SKM-1 (cell line): ENCODE results near the gene SLC12A8.

Experiments used
- DNase-seq: peaks from one replicate; lab custom pipeline; 2025; ENCODE audit not compliant: unreplicated experiment; lab: John Stamatoyannopoulos, UW

Gene SLC12A8

GRCh38 chr3:125079675-125080045 lies 132.9 kb downstream of the SLC12A8 start:
- no peak for DNase-seq

DNA sequence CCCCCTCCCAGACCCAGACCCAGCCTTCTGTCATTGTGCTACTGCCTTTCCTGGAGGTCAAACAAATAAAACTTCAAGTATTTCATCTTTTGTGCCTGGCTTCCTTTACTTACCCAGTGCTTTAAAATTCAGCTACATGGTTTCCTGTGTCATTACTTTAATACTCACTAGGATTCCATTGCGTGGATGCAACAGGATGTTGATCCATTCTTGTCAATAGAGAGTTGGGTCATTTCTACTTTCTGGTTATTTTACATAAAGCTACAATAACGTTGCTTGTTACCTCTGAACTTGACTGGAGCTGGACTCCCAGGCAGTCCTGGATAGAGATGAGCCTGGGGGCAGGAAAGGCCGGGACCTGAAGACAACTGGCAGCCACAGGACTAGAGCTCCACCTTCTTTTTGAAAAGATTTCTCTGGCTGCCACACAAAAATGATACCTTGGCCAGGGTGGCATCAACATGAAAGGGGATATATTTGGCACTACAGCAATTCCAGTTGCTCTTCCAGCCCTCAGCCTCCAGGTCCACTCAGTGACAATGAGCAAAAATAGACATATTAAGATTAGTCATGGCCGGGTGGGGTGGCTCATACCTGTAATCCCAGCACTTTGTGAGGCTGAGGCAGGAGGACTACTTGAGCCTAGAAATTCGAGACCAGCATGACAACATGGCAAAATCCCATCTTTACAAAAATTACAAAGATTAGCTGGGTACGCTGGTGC lies 133.4 kb downstream of the SLC12A8 start:
- DNase-seq = no peak

DNA sequence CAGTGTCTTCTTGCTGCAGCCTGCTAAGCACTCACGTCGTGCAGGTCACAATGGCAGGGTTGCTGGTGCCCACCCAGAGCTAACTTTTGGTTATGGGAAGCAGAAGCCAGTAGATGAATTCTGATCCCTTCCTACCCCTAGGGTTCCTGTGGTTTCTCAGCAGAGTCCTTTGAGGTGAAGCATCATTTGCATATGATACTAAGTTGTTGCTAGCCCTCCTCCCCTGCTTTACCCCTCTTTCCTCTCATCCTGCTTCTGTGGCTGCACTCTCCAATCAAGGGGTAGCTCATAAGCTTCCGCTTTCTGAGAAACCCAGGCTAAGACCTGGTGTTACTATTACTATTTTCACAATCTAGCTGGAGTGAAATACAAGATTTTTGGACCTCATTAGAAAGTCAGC lies 134.7 kb downstream of the SLC12A8 start:
- no peak for DNase-seq

DNA sequence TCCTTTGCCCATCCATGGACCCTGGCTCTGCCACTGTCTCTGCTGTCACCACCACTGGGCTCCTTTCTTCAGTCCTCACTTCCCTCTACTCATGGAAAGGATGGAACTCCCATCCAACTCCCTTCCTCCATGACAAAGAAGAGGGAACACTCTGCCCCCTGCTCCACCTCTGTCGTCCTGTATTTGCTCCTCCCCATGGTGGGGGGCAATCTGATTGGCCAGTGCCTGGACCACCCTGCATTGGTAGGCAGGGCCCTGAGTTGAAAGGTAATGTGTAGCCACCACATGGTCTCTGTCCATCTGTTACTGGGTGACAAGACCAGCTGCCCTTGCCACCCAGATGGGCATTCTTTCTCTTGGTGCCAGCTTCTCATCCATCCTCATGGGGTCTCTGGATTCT lies 136.1 kb downstream of the SLC12A8 start:
- DNase-seq = no peak

DNA sequence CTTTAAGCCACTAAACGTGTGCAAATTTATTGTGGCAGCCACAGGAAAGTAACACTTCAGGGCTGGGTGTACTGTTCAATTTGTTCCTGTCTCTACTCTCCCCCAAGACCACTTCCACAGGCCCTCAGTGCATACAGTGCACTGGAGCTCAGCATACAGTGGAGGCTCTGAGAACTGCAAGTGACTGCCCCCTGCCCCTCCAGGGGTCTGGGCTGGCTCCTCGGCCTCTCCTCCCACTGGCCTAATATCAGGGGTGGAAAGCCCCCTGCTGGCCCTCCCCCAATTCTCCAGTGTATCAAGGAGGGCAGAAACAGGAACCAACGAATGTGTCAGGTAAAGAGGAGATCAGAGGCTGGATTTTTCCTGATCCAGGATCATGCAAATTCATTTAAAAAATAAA lies 136.8 kb downstream of the SLC12A8 start:
- no peak for DNase-seq

- no peak for DNase-seq
Measured at GRCh38 chr3:125073390-125073905, 139.1 kb downstream of the SLC12A8 start.

- DNase-seq = no peak
Measured at GRCh38 chr3:125072749-125073389, 139.7 kb downstream of the SLC12A8 start.

DNA sequence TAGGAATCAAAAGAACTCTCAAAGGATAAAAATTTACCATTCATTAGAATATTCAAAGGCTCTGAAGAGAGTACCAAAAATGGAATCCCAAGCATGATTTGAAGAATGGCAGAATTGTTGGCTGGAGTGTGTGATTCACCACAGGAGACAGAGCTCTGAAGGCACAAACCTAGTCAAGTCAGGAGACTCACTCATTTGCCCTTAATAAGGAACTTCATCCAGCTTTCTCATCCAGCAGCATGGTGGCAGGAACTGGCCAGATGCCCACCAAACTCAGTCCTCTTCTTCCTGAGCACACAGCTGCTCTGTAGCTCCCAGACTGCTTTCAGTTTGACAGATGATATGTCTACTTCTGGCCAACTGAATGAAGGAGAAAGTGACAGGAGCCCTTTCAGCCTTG lies 140.2 kb downstream of the SLC12A8 start:
- DNase-seq = no peak

GRCh38 chr3:125069968-125070745 lies 142.4 kb downstream of the SLC12A8 start:
- DNase-seq = no peak

DNA sequence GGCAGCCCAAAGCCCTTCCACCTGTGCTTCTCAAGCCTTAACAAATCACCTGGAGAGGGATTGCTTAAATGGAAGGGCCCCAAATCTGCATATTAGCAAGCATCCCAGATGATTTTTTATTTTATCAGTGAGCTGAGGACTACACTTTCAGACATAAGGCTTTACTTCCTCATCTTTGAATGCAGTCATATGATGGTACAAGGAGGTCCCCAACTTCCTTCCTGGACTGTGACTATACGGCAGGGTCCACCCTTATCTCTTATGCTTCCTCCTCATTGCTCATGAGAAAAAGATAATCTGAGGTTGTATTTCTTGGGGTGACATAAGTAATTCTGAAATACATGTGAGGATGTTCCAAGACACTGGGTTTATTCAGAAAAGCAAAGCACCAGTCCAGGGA lies 143.1 kb downstream of the SLC12A8 start:
- DNase-seq = no peak

DNA sequence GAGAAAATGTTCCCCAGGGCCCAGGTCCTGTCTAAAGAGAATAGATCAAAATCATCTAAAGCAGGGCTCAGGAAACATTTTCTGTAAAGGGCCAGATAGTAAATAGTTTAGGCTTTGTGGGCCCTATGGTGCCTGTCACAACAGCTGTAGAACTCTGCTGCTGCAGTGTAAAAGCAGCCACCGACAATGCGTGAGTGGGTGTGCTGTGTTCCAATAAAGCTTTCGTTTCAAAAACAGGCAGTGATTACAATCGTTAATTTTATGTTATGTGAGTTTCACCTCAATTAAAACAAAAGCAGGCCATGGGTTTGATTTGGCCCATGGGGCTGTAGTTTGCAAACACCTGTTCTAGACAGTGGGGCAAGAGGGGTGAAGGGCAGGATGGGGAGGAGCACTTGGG lies 144.3 kb downstream of the SLC12A8 start:
- no peak for DNase-seq

DNA sequence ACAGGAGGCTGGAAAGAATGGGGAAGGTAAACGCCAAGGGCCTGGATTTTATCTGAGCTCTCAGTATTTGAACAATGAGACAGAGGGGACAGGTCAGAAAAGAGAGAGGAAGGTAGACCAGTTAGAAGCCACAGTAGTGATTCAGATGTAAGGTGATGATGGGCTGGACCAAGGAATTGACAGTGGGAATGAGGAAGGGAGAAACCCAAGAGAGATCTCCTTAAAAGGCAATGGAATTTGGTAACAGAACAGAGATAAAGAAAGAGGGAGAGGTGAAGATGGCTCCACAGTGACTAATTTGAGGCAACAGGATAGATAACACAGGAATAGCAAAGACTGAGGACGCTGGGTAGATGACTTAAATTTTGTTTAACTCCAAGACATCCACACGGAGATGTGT lies 145.3 kb downstream of the SLC12A8 start:
- DNase-seq = no peak

GRCh38 chr3:125062904-125063618 lies 149.5 kb downstream of the SLC12A8 start:
- DNase-seq = no peak

- DNase-seq = no peak
Measured at GRCh38 chr3:125061646-125062045, 150.9 kb downstream of the SLC12A8 start.

GRCh38 chr3:125061170-125061569 lies 151.4 kb downstream of the SLC12A8 start:
- DNase-seq = no peak

DNA sequence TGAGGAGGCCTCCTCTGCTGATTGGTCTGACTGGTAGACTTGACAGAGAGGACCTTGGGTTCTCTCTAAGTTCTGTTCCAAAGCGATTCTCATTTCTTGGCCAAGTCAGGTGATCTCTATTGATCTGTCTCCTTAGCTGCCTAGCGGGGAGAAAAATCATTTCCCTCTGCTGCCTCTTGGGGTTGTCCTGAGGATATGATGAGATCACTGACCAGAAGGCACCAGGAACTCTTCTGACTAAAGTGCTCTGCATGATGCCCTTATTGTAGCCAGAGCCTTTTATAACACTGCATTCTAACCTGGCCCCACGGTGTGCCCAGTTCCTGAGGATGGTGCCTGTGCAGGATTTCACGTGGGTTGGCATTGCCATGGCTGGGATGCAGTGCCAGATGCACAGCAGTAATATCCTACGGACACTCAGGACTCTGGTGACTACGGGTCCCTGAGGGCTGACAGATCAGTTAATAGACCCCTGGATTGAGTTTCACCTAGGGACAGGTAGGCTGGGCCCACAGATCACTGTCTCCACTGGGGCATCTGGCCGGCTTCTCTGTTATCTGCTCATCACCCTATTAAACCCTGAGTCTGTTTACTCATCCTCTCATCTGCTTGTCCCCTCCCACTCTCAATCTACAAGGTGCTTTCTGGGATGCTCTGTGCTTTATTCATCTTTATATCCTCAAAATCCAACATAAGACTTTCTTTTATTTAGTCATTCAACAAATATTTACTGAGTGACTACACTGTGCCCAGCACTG lies 152.9 kb downstream of the SLC12A8 start:
- no peak for DNase-seq

- no peak for DNase-seq
Measured at GRCh38 chr3:125058959-125059358, 153.6 kb downstream of the SLC12A8 start.

GRCh38 chr3:125058529-125058928 lies 154.0 kb downstream of the SLC12A8 start:
- DNase-seq = no peak

DNA sequence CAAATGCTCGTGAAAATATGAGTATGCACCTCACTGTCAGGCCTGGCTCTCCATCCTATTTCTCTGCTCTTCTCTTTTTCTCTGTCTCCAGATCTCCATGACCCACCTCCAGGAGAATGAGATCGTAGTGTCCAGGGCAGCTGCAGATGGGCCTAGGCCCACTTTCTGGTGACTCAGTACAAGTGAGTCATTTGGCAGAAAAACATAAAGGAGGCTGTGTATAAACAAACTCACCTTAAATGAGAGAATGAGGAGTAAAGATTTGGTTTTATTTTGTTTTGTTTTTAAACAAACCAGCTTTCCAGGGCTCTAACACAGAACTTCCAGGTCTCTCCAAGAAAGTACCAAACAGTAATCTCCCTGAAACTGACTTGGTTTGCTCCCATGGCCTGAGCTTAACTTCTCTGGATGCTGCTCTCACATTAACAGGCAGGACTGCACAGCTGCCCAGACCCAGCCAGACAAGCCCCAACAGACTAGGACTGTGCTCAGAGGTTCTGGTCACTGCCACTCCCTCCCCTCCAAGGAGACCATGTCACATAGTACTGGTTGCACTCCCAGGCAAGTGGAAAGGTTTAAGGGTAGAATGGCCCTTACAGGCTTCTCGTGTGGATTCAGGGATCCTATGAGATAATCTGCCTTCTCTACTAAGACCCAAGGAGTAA lies 155.2 kb downstream of the SLC12A8 start:
- DNase-seq = no peak
